Jurkat, Clone E6-1 (cell line): ENCODE results near the gene NPTXR.
A peak's percentile ranks its signal among the peaks of the same experiment; 100 is the strongest.
"Not testable (repeated sequence)": the region's sequence is repeated elsewhere in the genome, so short reads cannot be mapped to it uniquely, and the experiment has no call there.

Experiments used
- DNase-seq: peaks from one replicate; pipeline ENCODE4 v3.0.0-alpha.2; 2011; ENCODE audit warnings: low read depth, low spot score
- H3K4me3 ChIP-seq: 2 replicates; pipeline ENCODE4 v1.5.1; 2011; ENCODE audit warnings: mild to moderate bottlenecking, low read length, control low read depth, moderate library complexity

Gene NPTXR

DNA sequence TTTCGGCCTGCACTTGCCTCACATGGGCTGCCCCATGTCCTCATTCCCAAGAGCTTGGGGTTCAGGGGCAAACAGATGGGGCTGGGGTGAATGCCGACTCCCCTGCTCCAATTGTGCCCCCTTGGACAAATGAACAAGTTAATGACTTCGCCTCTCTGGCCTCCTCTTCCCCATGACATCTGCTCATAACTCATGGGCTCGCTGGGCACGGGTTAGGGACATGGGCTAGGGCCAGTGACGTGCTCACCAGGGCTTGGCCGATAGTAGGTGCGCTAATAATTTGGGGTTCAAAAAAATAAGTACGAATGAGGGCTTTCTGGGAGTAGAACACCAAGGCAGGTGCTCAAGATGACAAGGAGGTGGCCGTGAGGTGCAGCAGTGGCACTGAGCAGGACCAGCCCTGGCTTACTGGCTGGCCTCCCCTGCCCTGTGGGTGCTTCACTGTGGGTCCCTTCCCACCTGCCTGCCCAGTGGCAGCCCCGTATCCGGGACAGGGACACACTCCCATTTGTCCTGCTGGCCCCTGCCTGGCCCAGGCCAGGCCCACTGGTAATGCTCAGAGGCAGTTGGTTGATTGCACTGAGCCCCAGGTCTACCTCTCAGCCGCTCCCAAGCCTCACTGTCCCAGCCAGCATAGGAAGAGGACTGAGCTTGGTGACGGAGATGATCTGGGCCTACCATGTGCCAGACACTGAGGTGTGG lies 15.9 kb upstream of the NPTXR start:
- no peak overlapping the region for H3K4me3 ChIP-seq
- DNase-seq, result no peak

DNA sequence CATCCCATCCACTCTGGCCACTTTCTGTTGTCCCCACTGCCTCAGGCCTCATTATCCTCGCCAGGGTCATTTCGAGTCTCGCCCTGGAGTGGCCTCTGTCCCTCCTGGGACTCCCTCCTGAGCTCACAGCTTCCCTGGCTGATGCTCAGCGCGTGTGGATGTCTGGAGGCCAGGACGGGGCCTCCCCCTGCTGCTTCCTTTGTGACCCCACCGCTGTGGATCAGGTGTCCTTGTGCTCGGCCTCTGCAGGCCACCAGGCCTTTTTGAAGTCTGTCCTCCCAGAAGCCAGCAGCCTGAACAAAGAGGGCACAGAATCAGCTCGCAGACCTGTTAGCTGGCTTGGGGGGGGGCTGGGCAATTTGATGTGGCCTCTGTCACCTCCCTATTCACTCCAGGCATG lies 14.7 kb upstream of the NPTXR start:
- DNase-seq, result no peak

DNA sequence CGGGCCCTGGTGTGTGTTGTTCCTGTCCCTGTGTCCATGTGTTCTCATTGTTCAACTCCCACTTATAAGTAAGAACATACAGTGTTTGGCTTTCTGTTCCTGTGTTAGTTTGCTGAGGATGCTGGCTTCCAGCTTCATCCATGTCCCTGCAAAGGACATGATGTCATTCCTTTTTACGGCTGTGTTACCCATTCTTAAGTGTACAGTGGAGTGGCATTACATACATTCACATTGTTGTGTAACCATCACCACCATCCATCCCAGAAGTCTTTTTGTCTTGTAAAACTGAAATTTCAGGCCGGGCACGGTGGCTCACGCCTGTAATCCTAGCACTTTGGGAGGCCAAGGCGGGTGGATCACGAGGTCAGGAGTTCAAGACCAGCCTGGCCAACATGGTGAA lies 10.6 kb upstream of the NPTXR start:
- H3K4me3 ChIP-seq, DNase-seq: not testable (repeated sequence)

More for the DNA sequence above, 14.7 kb upstream of the NPTXR start:
- H3K4me3 ChIP-seq, result no peak overlapping the region

DNA sequence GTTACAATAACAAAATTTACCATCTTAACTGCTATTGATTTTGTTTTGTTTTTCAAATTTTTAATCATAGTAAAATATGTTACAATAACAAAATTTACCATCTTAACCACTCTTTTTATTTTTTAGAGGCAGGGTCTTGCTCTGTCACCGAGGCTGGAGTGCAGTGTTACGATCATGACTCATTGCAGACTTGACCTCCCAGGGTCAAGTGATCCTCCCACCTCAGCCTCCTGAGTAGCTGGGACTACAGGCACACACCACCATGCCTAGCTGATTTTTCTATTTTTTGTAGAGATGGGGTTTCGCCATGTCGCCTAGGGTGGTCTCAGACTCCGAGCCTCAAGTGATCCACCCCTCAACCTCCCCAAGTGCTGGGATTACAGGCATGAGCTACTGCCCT lies 10.1 kb upstream of the NPTXR start:
- not testable (repeated sequence) for DNase-seq, H3K4me3 ChIP-seq

DNA sequence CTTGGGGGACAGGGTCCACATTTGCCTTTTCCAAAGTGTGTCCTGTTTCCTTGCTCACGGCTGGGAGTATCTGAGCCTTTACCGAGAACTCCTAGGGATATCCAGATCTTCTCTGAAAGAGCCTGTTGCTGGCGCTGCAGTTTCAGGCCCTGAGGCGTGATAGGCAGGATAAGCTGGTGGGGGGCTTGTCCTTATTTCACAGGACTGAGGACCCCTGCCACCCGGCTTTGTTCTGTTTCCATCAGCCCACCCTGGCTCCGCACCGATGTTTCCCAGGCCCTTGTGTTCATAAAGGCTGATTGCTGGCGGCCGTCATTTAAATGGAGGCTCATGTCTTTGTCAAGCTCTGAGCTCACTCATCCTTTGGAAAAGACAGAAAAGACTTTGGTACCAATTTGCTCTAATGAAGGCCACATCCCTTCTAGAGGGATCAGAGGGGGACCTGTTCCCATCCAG lies 9.4 kb upstream of the NPTXR start:
- no peak for DNase-seq
- H3K4me3 ChIP-seq, result no peak overlapping the region

DNA sequence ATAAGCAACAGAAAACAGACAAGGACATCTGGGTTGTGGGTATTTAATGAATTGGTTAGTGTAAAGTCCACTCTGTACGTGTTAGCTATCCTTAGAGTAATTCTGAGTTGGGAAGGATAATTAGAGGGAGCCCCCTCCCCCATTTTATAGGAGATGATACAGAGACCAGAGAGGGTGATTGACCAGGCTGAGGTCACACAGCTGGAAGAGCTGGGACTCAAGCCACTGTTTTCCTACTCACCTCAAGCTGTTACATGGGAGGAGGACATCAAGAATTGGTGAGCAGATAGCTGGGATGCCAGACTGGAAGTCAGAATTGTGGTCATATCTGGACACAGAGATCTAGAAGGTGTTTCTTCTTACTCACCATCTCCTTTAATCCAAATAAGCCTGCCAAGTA lies 8.7 kb upstream of the NPTXR start:
- DNase-seq, result no peak

DNA sequence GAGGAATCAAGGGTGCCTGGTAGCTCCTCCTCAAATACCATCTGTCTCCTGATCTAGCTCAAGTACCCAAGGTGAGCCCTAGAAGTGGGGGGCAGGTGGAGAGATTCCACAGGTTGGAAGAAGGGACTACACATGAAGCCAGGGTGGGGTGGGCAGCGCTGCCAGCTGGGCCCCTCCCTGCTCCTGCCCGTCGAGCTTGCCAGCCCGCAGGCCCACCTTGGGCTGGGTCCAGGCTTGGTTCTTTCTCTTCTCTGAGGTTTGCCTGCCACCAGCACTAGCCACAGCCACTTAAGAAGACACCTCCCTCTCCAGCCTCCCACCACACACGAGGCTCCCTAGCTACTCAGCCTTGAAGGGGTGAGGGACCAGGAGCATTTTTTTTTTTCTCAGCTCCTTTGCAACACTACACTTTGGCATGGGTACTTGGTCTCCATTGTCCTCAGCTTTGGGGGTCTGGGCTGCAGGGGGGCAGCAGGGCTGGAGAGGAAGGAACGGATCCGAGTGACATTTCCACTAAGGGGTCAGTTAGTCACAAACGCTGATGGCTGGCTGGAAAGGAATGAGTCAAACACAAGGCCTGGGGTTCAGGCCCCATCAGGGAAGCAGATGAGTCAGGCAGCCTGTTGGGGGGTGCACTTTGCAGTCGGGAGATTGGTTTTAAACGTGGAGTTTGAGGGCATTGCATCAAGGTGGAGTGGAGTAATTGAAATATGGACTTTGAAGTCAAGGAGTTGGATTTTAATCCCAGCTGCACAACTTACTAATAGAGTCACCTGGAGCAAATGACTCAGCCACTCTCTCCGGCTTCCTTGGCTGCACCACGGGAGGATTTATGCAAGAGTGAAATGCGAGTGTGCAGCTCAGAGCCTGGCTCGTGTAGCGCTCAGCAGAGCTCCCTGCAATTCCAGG lies 7.4 kb upstream of the NPTXR start:
- no peak for DNase-seq
- H3K4me3 ChIP-seq, result no peak overlapping the region

More for the DNA sequence above, 8.7 kb upstream of the NPTXR start:
- no peak overlapping the region for H3K4me3 ChIP-seq

DNA sequence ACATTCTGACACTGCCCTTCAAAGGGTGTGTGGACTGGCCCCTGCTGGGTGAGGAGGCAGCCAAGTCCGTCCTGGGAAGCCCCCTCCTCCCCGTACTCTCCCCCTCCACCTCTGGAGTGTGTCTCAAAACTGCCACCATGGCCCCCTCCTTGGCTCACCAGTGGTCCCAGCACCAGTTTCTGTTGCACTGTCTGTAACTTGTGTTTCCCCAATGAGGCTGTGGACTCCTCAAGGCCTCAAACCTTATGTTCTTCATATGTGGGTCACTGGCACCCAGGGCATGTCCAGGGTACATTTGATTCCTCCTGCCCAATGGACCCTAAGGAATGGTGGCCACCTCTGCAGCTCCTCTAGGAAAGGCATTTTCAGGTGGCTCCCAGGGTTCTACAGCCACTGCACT lies 6.6 kb upstream of the NPTXR start:
- no peak overlapping the region for H3K4me3 ChIP-seq
- no peak for DNase-seq

DNA sequence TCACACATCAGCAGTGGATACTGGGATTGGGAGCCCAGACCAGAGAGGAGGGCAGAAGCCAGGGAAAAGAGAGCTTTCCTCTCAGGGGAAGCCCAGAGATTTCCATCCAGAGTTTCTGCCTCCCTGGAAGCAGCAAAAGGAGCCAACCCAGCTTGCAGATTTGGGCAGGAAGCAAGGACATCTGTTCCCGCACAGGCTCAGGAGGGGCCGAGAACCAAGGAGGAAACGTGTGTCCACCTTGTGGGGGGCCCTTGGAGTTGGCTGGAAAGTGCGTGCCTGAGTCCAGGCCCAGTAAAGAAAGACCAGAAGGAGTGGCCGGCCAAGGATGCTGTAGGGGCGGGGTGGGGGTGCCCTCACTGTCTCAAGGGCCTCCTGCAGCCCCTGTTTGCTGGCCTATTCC lies 6.0 kb upstream of the NPTXR start:
- no peak for DNase-seq

DNA sequence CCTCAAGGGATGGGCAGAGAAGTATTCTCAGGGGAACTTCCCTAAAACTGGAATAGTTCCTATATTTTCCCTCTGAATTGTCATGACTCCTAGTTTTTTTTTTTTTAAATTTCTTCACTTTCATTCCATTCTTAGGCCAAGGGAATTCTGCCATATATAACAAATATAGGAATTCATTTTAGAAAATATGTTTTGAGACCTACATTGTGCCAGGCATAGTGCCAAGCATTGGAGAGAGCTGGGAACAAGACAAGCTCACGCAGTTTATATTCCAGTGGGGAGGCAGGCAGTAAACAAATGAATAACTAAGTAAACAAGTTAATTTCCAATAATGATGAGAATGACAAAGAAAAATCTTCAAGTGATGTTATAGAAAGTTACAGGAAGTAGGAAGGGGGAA lies 2.6 kb upstream of the NPTXR start:
- no peak overlapping the region for H3K4me3 ChIP-seq
- no peak for DNase-seq

More for the DNA sequence above, 6.0 kb upstream of the NPTXR start:
- H3K4me3 ChIP-seq, result no peak overlapping the region

DNA sequence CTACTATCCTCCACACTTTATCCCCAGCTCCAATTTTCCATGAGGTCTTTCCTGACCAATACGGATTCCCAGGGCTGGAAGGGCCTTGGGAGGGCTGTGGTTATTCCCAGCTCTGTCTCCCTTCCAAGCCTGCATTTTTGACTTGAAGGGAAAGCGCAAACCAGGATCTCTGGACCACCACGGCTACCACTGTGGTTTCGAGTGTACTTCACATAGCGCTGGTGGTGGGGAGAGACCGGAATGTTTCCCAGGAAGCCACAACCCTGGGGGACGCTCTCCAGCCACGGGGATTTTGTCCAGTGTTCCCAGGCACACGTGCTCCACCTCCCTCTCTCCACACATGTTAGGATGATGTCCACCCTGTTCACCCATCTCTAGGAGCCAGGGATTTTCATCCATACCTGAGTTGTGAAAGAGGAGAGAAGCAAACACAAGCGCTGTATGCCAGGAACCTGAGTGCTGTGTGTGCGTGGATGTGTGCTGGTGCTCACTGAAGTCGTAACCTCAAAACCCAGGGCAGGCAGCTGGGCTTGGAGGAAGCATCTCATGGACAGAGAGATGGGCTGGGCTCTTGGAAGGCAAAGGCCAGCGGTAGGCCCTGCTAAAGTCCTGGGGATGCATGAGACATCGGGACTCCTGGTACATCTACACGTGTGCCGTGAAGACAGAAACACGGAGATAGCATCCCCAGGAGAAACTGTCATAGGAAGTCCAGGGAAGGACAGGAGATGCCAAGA lies 1.3 kb upstream of the NPTXR start:
- DNase-seq, result no peak
- H3K4me3 ChIP-seq, result no peak overlapping the region

DNA sequence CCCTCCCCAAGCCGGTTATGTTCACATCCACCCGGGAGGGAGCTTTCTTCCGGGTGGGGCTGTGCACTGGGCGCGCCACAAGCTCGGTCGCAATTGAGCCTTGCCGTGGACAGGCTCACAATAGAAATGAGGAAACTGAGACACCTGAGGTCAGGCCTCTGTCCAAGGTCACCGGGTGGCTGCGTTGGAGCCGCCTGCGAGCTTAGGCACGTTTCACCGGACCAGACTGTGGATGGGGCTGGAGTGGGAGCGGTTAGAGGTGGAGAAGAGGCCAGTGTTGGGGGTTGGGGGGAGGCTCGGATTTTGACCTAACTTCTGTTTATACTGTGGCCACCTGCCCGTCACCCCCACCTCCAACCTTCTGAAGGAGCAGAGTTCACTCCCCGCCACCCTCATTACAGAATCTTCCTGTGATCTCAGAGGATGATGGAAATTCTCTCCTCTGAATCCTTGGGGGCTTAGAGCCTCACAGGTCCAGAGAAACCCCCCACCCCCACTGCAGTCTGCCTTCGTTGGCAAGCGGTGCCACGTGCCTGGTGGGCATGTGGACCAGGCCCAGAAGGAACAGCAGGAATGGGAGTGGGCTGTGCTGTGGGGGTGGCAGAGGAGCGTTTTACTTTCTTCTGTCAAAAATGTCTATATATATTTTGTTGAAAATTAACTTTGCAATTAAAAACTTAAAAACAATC lies 631 bp upstream of the NPTXR start:
- no peak overlapping the region; the same call in 1 of the 2 replicates for H3K4me3 ChIP-seq
- DNase-seq, result no peak

DNA sequence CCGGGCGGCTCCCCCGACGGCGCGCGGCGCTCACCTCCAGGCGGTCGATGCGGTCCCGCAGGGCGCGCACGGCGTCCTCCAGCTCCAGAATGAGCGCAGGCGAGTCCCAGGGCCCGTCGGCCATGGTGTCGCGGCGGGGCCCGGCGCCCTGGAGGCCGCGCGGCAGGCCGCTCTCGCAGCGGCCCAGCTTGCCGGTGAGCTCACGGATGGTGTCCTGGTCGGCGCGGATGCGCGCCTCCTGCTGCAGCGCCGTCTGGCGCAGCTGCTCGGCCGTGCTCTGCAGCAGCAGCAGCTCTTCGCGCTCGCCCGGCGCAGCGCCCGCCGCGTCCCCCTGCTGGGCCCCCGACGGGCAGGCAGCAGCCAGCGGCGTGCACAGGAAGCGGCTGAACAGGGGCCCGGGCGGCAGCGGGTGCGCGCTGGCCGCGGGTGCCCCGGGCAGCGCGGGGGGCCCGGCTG lies 599 bp downstream of the NPTXR start:
- peak; percentile 39 for DNase-seq
- no peak overlapping the region for H3K4me3 ChIP-seq

DNA sequence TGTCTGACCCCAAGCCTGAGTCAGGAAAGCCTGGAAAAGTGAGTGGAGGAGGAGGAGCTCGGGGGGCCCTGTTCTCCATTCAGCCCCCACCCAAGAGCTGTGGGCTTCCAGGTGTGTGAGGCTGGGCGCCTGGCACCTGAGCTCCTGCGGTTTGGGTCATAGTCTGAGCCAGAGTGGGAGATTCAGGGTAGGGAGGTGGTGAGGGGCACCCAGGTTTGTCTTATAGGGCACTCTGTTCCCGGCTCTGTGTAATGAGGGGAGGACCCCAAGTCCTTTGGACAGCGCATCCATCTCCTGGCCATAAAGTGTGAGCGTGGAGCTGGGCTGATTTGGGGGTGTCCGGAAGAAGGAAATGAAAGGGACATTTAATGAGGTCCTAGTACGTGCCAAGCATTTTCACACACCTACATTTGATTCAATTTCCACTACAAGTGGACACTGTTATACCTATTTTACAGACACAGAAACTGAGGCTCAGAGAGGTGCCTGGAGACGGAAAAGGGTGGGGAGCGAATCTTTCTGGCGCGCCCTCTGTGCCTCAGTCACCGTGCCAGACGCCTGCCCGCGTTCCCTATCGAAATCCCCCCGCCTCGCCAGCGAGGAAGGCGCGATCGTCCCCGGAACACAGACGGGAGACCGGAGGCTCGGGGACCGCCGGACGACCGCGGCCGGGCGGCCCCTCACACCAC lies 1.2 kb downstream of the NPTXR start:
- H3K4me3 ChIP-seq, result no peak overlapping the region
- DNase-seq, result no peak

DNA sequence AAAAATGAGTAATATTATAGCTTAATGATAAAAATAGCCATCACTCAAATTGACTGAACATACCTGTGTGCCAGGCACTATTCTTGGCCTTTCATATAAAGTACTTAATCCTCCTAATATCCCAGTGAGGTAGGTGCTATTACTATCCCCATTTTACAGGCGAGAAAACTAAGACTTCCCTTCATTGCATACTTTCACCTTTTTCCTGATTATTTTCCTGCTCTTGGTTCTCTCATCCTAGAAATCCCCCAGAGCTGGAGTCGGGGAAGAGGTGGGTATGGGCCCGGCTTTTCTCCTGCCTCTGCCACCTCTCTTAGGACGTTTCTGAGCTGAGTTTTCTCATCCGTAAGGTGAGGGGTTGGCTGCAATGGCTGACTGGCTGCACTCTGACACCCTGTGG lies 2.2 kb downstream of the NPTXR start:
- no peak for DNase-seq
- H3K4me3 ChIP-seq, result no peak overlapping the region

DNA sequence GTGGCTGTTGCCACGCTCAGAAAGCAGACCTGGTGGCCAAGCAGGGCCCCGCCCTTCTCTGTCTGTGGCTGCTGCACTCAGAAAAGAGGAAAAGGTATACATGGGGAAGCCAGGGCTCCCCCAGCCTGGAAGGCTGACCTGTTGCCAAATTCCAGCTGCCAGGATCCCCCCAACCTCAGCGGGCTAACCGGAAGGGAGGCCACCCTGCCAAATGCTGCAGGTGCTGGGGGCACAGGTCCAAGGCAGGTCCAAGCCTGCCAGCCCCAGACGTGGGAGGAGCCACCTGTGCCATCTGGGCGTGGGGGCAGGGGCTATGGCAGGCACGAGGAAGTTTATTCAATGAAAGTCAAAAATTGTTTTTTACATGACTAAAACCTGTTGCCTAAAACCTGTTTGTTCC lies 2.6 kb downstream of the NPTXR start:
- no peak overlapping the region for H3K4me3 ChIP-seq
- no peak for DNase-seq

DNA sequence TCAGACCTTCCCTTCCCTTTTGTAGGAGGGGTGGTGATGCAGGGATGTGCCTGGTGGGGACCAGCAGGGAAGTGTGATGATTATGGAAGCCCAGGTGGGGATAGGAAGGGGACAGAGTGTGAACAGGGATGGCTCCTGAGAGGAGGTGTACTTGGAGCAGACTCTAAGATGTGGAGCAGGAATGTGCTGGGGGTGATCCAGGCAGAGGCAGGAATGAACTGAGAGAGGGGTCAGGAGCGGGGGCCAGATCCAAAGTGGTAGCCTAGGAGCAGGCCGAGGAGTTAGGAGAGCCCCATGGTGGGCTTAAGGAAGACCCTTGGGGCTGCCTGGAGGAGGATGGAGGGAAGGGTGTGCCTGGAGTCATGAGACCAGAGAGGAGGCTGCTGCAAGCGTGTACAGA lies 3.7 kb downstream of the NPTXR start:
- H3K4me3 ChIP-seq, result no peak overlapping the region
- DNase-seq, result no peak

DNA sequence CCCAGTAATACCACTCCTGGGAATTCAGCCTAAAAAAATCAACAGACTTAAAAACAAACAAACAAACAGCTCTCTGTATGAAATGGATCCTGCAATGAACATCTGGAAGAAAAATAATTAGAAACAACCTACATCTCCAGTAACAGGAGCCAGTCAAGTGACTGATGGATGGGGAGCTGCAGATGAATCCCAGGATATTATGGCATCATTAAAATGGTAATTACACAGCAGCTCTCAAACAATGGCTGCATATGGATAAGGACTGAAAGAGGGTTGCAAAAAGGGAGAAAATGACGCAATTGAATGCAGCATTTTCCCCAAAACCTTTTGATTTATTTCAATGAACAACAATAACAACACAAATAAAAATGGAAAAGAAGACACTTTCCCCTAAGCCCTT lies 4.1 kb downstream of the NPTXR start:
- H3K4me3 ChIP-seq, result no peak overlapping the region
- DNase-seq, result no peak
